Smooth muscle cell of bladder (primary cell): Measurements from ENCODE around the gene U2AF1. TPM values are rescaled to one million over a fixed set of nuclear protein-coding genes. Genes with fewer than 3 reads are reported as not detected.

Source experiments
- total RNA-seq: library from RNA; depleted of rRNA; stranded (reverse); fragments of >200 nt; gene quantifications from 2 replicates; pipeline ENCODE4 v1.2.3, GENCODE V29; 2014

U2AF1 gene
- 13.2 and 16.5 TPM in 2 replicates for total RNA-seq

GRCh38 chr21:43106965-43107793, at the start of gene U2AF1:
Gene U2AF1 (minus strand): TSS chr21:43107570. CDS start chr21:43107494, 76 bp downstream.

GRCh38 chr21:43075170-43076022, 32.0 kb downstream of the U2AF1 start, which contains the start of gene CBS:
Gene CBS (minus strand): TSS chr21:43075835. CDS start chr21:43072193, 3,642 bp downstream.

Other genes starting within 250 kb of the U2AF1 start
- 7.1 and 10.7 TPM in 2 replicates for gene WDR4, start 228.0 kb downstream of the U2AF1 start, total RNA-seq
- 43.2 and 46.5 TPM in 2 replicates for gene NDUFV3, start 214.3 kb downstream of the U2AF1 start, total RNA-seq
- gene ERVH48-1, start 181.9 kb downstream of the U2AF1 start, total RNA-seq: not detected in 2 replicates
- 9.1 and 12.6 TPM in 2 replicates for gene PKNOX1, start 133.0 kb downstream of the U2AF1 start, total RNA-seq
- gene CBS, start 31.7 kb downstream of the U2AF1 start, total RNA-seq: 22.9 and 39.4 TPM in 2 replicates
- gene CRYAA, start 61.4 kb upstream of the U2AF1 start, total RNA-seq: not detected in 2 replicates